ENCODE results near the gene DPYSL3. TPM values are rescaled to one million over a fixed set of nuclear protein-coding genes. Genes with fewer than 3 reads are reported as not detected.

The DPYSL3 gene
- total RNA-seq, 4 donors from 2014 or later = 175 to 475 (median 290) TPM

GRCh38 chr5:147453875-147454814 is 55.7 kb downstream of the DPYSL3 start:
- peak; percentile 84 for ATAC-seq
- Histone ChIP-seq H3K9me3 (no peaks in the 10 kb centered on the region), H3K27me3 (no peaks in the 10 kb centered on the region), H3K36me3 (no peaks in the 10 kb centered on the region), H3K4me3 (peak overlapping the region; percentile 83 to 91), H3K4me1 (peaks cover 6 to 62% (median 13%) of the 10 kb centered on the region in 3 donors), H3K27ac (peak overlapping the region; percentile 83 to 98 (median 90))
- 0 to 4% methylated on average over 7 to 10 of the region's 54 CpGs for WGBS, 2 donors (ENCODE audit: low coverage in 1 of 2)
- no peak for TF ChIP-seq EP300 (IDR thresholded peaks at IDR 0.05)
- TF ChIP-seq CTCF (IDR thresholded peaks at IDR 0.05) = peak; percentile 89 to 97 (median 93)
- TF ChIP-seq POLR2AphosphoS5 (IDR thresholded peaks at IDR 0.05) = peak; percentile 62
- peak; percentile 54 to 56 for TF ChIP-seq POLR2A (IDR thresholded peaks at IDR 0.05)

- WGBS, 2 donors (ENCODE audit: low coverage in 1 of 2) = 4 to 19% methylated on average over 11 to 15 of the region's 25 CpGs
- no peaks in the 10 kb centered on the region for H3K9me3 ChIP-seq
- H3K36me3 ChIP-seq = no peaks in the 10 kb centered on the region
- peak overlapping the region; percentile 83 to 98 (median 90) for H3K27ac ChIP-seq
- no peak for ATAC-seq
- no peaks in the 10 kb centered on the region for H3K27me3 ChIP-seq
- peaks cover 6 to 75% (median 16%) of the 10 kb centered on the region in 3 donors for H3K4me1 ChIP-seq
- no peak for TF ChIP-seq POLR2AphosphoS5 (IDR thresholded peaks at IDR 0.05)
- no peak for TF ChIP-seq EP300 (IDR thresholded peaks at IDR 0.05)
- TF ChIP-seq POLR2A (IDR thresholded peaks at IDR 0.05) = no peak
- peak overlapping the region; percentile 83 to 91 for H3K4me3 ChIP-seq
These were observed 57.6 kb downstream of the DPYSL3 start for GRCh38 chr5:147452165-147452811.

- Histone ChIP-seq H3K36me3 (no peaks in the 10 kb centered on the region), H3K9me3 (no peaks in the 10 kb centered on the region), H3K27ac (peak overlapping the region; percentile 83 to 98 (median 90)), H3K4me3 (peak overlapping the region; percentile 83 to 91), H3K27me3 (no peaks in the 10 kb centered on the region), H3K4me1 (peaks cover 6 to 79% (median 19%) of the 10 kb centered on the region in 3 donors)
- ATAC-seq = no peak
- 70 to 80% methylated on average over 1 to 3 of the region's 3 CpGs for WGBS, 2 donors (ENCODE audit: low coverage in 1 of 2)
- TF ChIP-seq POLR2AphosphoS5 (IDR thresholded peaks at IDR 0.05) (no peak), CTCF (IDR thresholded peaks at IDR 0.05) (no peak), EP300 (IDR thresholded peaks at IDR 0.05) (no peak), POLR2A (IDR thresholded peaks at IDR 0.05) (no peak)
These were observed 58.7 kb downstream of the DPYSL3 start for GRCh38 chr5:147451193-147451592.

GRCh38 chr5:147450606-147451005 is 59.3 kb downstream of the DPYSL3 start:
- TF ChIP-seq CTCF (IDR thresholded peaks at IDR 0.05) (no peak), POLR2A (IDR thresholded peaks at IDR 0.05) (no peak), EP300 (IDR thresholded peaks at IDR 0.05) (no peak), POLR2AphosphoS5 (IDR thresholded peaks at IDR 0.05) (no peak)
- Histone ChIP-seq H3K9me3 (no peaks in the 10 kb centered on the region), H3K4me1 (peaks cover 4 to 79% (median 21%) of the 10 kb centered on the region in 3 donors), H3K4me3 (no peak overlapping the region), H3K27ac (peak overlapping the region; percentile 62 to 98 (median 90)), H3K36me3 (no peaks in the 10 kb centered on the region), H3K27me3 (no peaks in the 10 kb centered on the region)
- ATAC-seq = no peak

- no peaks in the 10 kb centered on the region for H3K9me3 ChIP-seq
- 0 to 43% methylated on average over 1 of the region's 1 CpG for WGBS, 2 donors (ENCODE audit: low coverage in 1 of 2)
- ATAC-seq = no peak
- no peaks in the 10 kb centered on the region for H3K36me3 ChIP-seq
- H3K4me1 ChIP-seq = peaks cover 19 to 85% (median 34%) of the 10 kb centered on the region in 3 donors
- no peaks in the 10 kb centered on the region for H3K27me3 ChIP-seq
- no peak overlapping the region for H3K4me3 ChIP-seq
- H3K27ac ChIP-seq = peak overlapping the region; percentile 87 to 98 (median 94)
- TF ChIP-seq EP300 (IDR thresholded peaks at IDR 0.05) (no peak), CTCF (IDR thresholded peaks at IDR 0.05) (no peak), POLR2A (IDR thresholded peaks at IDR 0.05) (no peak), POLR2AphosphoS5 (IDR thresholded peaks at IDR 0.05) (no peak)
These were observed 61.1 kb downstream of the DPYSL3 start for GRCh38 chr5:147448766-147449165.

Measured in gastroesophageal sphincter (tissue), 4 donors.